NCI-H146 treated with DMSO at 0.1 percent for 48 hours (cell line): ENCODE measurements around the gene COL4A5.

Experiments
- DNase-seq: peaks from one replicate; lab custom pipeline; 2025; ENCODE audit not compliant: unreplicated experiment; lab: John Stamatoyannopoulos, UW

COL4A5 gene

GRCh38 chrX:108740299-108740774 lies 300.7 kb downstream of the COL4A5 start:
- DNase-seq: no peak
